Neural cell (in vitro differentiated cells): ENCODE data around the gene PCGF1. TPM values are rescaled to one million over a fixed set of nuclear protein-coding genes. Genes with fewer than 3 reads are reported as not detected.
A peak's percentile ranks its signal among the peaks of the same experiment; 100 is the strongest.

Source experiments
- H2AFZ ChIP-seq: fragments of 200-600, 300-800 bp; sonication (generic), shearing (Covaris generic); 2 replicates; pipeline ENCODE4 v1.6.0; 2014; ENCODE audit warnings: low read depth, mild to moderate bottlenecking, antibody characterized with exemption, low read length, moderate library complexity
- H3F3A ChIP-seq: fragments of 200-600 bp; shearing (Covaris generic); 2 replicates; pipeline ENCODE4 v1.6.1; 2016; ENCODE audit warnings: mild to moderate bottlenecking, moderate library complexity, mixed read lengths, antibody characterized with exemption, low read length; ENCODE audit not compliant: insufficient read depth, poor library complexity, severe bottlenecking
- H3K27ac ChIP-seq: fragments of 200-600, 300-800 bp; sonication (generic), shearing (Covaris generic); 2 replicates; pipeline ENCODE4 v1.5.1; 2014; ENCODE audit warnings: mild to moderate bottlenecking, low read length, moderate library complexity
- H3K27me3 ChIP-seq: fragments of 300-800, 200-600 bp; sonication (generic), shearing (Covaris generic); 2 replicates; pipeline ENCODE4 v1.6.0; 2014; ENCODE audit warnings: mild to moderate bottlenecking, low read depth, low read length, moderate library complexity; ENCODE audit not compliant: insufficient read depth
- H3K36me3 ChIP-seq: fragments of 300-800, 200-600 bp; sonication (generic), shearing (Covaris generic); 2 replicates; pipeline ENCODE4 v1.5.1; 2014; ENCODE audit warnings: mild to moderate bottlenecking, antibody characterized with exemption, low read length, moderate library complexity; ENCODE audit not compliant: insufficient read depth
- H3K4me2 ChIP-seq: fragments of 300-800, 200-600 bp; sonication (generic), shearing (Covaris generic); 2 replicates; pipeline ENCODE4 v1.6.0; 2014; ENCODE audit warnings: mild to moderate bottlenecking, low read length
- H3K4me3 ChIP-seq: fragments of 300-800, 200-600 bp; sonication (generic), shearing (Covaris generic); 2 replicates; pipeline ENCODE4 v1.5.1; 2014; ENCODE audit warnings: mild to moderate bottlenecking, low read length, moderate library complexity
- H3K79me2 ChIP-seq: fragments of 200-600 bp; shearing (Covaris generic); replicated peaks from 2 replicates; pipeline ENCODE4 v1.6.0; 2014; ENCODE audit warnings: mild to moderate bottlenecking, low read length, moderate library complexity; ENCODE audit not compliant: insufficient read depth
- H3K9ac ChIP-seq: fragments of 300-800, 200-600 bp; sonication (generic), shearing (Covaris generic); 2 replicates; pipeline ENCODE4 v1.6.1; 2016; ENCODE audit warnings: mild to moderate bottlenecking, low read length, mixed read lengths
- H3K9me2 ChIP-seq: fragments of 200-600 bp; shearing (Covaris generic); 2 replicates; pipeline ENCODE4 v1.6.1; 2016; ENCODE audit warnings: mild to moderate bottlenecking, low read length, mixed read lengths; ENCODE audit not compliant: insufficient read depth
- H3K9me3 ChIP-seq: fragments of 200-600, 300-800 bp; sonication (generic), shearing (Covaris generic); 2 replicates; pipeline ENCODE4 v1.6.1; 2016; ENCODE audit warnings: mild to moderate bottlenecking, mixed run types, low read length, moderate library complexity, mixed read lengths
- H4K20me1 ChIP-seq: fragments of 200-600 bp; shearing (Covaris generic); 2 replicates; pipeline ENCODE4 v1.6.1; 2016; ENCODE audit warnings: mild to moderate bottlenecking, mixed run types; ENCODE audit not compliant: insufficient read depth
- EP300 ChIP-seq: fragments of 450-650 bp; conservative IDR thresholded peaks from 2 replicates; pipeline ENCODE4 v1.6.1; 2014; ENCODE audit warnings: antibody characterized with exemption, mild to moderate bottlenecking, moderate library complexity; ENCODE audit not compliant: poor library complexity, severe bottlenecking
- EZH2 ChIP-seq: fragments of 200-600, 300-800 bp; shearing (Covaris generic), sonication (generic); IDR thresholded peaks from 2 replicates; pipeline ENCODE4 v1.6.1; 2014; ENCODE audit warnings: antibody characterized with exemption, low read length, borderline replicate concordance, mild to moderate bottlenecking; ENCODE audit not compliant: insufficient read depth, poor library complexity, severe bottlenecking
- MXI1 ChIP-seq: fragments of 450-650 bp; conservative IDR thresholded peaks from 2 replicates; pipeline ENCODE4 v1.6.1; 2014; ENCODE audit warnings: antibody characterized with exemption, mild to moderate bottlenecking; ENCODE audit not compliant: poor library complexity, severe bottlenecking
- POLR2AphosphoS5 ChIP-seq: IDR thresholded peaks from 2 replicates; pipeline ENCODE4 v1.6.1; 2012
- RAD21 ChIP-seq: fragments of 450-650 bp; conservative IDR thresholded peaks from 2 replicates; pipeline ENCODE4 v1.6.1; 2014; ENCODE audit warnings: antibody characterized with exemption, mild to moderate bottlenecking, moderate library complexity
- SMC3 ChIP-seq: fragments of 450-650 bp; conservative IDR thresholded peaks from 2 replicates; pipeline ENCODE4 v1.6.1; 2014; ENCODE audit warnings: antibody characterized with exemption, mild to moderate bottlenecking, moderate library complexity; ENCODE audit not compliant: poor library complexity
- TAF1 ChIP-seq: IDR thresholded peaks from 2 replicates; pipeline ENCODE4 v1.6.1; 2012; ENCODE audit warnings: low read depth
- polyA plus RNA-seq: library from polyadenylated mRNA; depleted of rRNA; stranded (reverse); fragments of >200 nt; gene quantifications from 2 replicates; pipeline ENCODE4 v1.2.3, GENCODE V29; 2014
- TF ChIP-seq, protein P1 (sequence below): fragments of 450-650 bp; IDR thresholded peaks from 2 replicates; pipeline ENCODE4 v1.5.1; 2014; ENCODE audit warnings: antibody characterized with exemption, mild to moderate bottlenecking, moderate library complexity; ENCODE audit not compliant: poor library complexity, severe bottlenecking
- TF ChIP-seq, protein P2 (sequence below): IDR thresholded peaks from 2 replicates; pipeline ENCODE4 v1.6.1; 2012; ENCODE audit warnings: borderline replicate concordance

PCGF1 gene
- polyA plus RNA-seq, 1 donor from 2014 or later = 30.2 TPM

DNA sequence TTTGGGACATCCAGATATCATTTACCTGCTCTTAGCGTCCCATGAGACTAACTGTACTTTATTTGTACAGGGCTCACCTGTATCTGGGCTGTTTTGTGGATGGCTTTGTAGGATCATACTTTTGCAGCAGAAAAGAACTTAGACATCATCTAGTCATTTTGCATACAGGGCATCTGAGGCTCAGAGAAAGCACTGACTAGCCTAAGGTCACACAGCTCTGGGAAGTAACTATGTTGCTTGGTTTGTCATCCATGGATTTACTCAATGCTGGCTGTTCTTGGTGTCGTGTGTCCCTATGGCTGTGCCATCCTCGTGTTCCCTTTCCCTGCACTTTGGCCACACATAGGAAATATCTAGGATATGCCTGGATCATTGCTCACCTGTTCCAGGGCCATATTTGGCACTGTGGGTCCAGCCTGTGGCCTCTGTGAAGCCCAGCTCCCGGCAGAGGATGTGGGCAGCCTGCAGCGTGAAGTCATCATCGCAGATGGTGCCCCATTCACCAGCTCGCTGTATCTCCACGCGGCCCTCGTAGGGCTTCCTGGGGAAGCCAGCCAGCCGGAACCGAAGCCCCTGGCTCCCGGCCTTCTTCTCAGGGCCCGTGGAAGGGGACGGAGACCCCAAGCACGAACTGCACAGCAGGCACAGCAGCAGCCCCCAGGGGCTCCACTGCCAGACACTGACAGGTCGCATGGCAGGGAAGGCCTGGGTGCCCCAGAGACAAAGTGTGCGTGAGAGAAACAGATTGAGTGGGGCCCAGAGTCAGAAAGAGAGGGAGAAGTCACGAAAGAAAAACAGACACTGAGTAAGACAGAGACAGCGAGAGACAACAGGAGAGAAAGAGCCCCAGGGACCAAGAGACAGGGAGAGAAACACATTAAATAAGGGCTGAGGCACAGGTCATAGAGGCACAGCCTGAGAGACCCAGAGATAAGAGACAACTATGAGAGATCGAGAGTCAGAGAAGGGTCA, 44.7 kb upstream of the PCGF1 start:
- Histone ChIP-seq H3K9me3 (no peaks in the 10 kb centered on the region), H3K79me2 (no peaks in the 10 kb centered on the region), H4K20me1 (no peaks in the 10 kb centered on the region), H3K36me3 (no peaks in the 10 kb centered on the region), H3K4me3 (peak overlapping the region; percentile 81), H3K9ac (no peak overlapping the region), H2AFZ (no peak overlapping the region), H3K9me2 (no peaks in the 10 kb centered on the region), H3F3A (no peaks in the 10 kb centered on the region), H3K27ac (no peak overlapping the region), H3K4me2 (peak overlapping the region; percentile 48), H3K27me3 (peaks cover 52% of the 10 kb centered on the region)
- TF ChIP-seq SMC3 (no peak), TAF1 (no peak)

DNA sequence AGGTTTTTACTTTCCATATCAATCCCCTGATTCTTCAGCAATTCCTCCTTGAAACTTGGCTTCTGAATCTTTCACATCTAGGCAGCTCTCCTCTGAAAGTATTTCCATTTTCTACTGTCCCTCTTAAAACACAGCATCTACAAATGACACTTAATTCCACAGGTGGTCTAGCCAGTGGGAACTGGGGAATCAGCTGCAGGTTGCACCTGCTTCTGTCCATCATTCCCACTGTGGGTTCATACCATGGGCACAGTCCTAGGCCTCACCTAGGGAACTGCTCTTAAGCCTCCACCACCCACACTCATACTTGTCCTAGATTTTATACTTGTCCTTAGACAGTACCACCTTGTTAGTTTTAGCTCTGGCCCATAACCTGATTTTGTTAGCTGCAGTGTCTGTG, 44.0 kb upstream of the PCGF1 start:
- no peaks in the 10 kb centered on the region for H3K79me2 ChIP-seq
- H3K36me3 ChIP-seq = no peaks in the 10 kb centered on the region
- no peaks in the 10 kb centered on the region for H3K9me3 ChIP-seq
- no peak overlapping the region for H3K4me3 ChIP-seq
- H3K9me2 ChIP-seq = no peaks in the 10 kb centered on the region
- H2AFZ ChIP-seq = no peak overlapping the region
- no peaks in the 10 kb centered on the region for H4K20me1 ChIP-seq
- no peak overlapping the region for H3K4me2 ChIP-seq
- TF ChIP-seq EZH2 = no peak
- no peak for TF ChIP-seq RAD21
- TF ChIP-seq SMC3 = no peak
- TF ChIP-seq, protein P1, sequence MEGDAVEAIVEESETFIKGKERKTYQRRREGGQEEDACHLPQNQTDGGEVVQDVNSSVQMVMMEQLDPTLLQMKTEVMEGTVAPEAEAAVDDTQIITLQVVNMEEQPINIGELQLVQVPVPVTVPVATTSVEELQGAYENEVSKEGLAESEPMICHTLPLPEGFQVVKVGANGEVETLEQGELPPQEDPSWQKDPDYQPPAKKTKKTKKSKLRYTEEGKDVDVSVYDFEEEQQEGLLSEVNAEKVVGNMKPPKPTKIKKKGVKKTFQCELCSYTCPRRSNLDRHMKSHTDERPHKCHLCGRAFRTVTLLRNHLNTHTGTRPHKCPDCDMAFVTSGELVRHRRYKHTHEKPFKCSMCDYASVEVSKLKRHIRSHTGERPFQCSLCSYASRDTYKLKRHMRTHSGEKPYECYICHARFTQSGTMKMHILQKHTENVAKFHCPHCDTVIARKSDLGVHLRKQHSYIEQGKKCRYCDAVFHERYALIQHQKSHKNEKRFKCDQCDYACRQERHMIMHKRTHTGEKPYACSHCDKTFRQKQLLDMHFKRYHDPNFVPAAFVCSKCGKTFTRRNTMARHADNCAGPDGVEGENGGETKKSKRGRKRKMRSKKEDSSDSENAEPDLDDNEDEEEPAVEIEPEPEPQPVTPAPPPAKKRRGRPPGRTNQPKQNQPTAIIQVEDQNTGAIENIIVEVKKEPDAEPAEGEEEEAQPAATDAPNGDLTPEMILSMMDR = no peak
- no peak for TF ChIP-seq EP300
- no peaks in the 10 kb centered on the region for H3F3A ChIP-seq
- H3K27me3 ChIP-seq = peaks cover 52% of the 10 kb centered on the region
- H3K27ac ChIP-seq = no peak overlapping the region
- no peak overlapping the region for H3K9ac ChIP-seq

DNA sequence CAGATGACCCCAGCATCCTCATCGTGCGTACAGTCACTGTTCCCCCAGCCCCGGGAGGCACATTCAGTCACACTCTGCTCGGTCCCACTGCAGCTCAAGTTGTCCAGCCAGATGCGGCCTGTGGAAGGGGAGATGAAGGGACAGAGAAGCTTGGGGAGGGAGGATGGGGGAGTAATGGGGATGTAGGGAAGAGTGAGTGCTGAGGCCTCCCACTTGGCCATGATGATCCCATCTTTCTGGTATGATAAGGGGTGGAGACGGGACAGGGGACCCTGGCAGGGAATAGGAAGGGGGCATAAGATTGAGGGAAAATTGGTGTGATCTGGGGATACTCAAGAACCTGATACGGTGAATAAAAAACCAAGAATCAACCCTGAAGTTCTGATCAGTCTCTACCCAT, 42.7 kb upstream of the PCGF1 start:
- Histone ChIP-seq H3K4me3 (no peak overlapping the region), H3K4me2 (no peak overlapping the region), H3K9me2 (no peaks in the 10 kb centered on the region), H3K9me3 (no peaks in the 10 kb centered on the region), H3K79me2 (no peaks in the 10 kb centered on the region), H2AFZ (no peak overlapping the region), H3K27me3 (peaks cover 47% of the 10 kb centered on the region), H4K20me1 (no peaks in the 10 kb centered on the region), H3F3A (no peaks in the 10 kb centered on the region), H3K36me3 (no peaks in the 10 kb centered on the region), H3K9ac (no peak overlapping the region), H3K27ac (no peak overlapping the region)
- TF ChIP-seq SMC3 (no peak), EP300 (no peak), TAF1 (no peak), MXI1 (no peak), POLR2AphosphoS5 (no peak), EZH2 (no peak), RAD21 (no peak)
- TF ChIP-seq, protein P1 = no peak
- TF ChIP-seq, protein P2, sequence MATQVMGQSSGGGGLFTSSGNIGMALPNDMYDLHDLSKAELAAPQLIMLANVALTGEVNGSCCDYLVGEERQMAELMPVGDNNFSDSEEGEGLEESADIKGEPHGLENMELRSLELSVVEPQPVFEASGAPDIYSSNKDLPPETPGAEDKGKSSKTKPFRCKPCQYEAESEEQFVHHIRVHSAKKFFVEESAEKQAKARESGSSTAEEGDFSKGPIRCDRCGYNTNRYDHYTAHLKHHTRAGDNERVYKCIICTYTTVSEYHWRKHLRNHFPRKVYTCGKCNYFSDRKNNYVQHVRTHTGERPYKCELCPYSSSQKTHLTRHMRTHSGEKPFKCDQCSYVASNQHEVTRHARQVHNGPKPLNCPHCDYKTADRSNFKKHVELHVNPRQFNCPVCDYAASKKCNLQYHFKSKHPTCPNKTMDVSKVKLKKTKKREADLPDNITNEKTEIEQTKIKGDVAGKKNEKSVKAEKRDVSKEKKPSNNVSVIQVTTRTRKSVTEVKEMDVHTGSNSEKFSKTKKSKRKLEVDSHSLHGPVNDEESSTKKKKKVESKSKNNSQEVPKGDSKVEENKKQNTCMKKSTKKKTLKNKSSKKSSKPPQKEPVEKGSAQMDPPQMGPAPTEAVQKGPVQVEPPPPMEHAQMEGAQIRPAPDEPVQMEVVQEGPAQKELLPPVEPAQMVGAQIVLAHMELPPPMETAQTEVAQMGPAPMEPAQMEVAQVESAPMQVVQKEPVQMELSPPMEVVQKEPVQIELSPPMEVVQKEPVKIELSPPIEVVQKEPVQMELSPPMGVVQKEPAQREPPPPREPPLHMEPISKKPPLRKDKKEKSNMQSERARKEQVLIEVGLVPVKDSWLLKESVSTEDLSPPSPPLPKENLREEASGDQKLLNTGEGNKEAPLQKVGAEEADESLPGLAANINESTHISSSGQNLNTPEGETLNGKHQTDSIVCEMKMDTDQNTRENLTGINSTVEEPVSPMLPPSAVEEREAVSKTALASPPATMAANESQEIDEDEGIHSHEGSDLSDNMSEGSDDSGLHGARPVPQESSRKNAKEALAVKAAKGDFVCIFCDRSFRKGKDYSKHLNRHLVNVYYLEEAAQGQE = no peak
